ENCODE data around the gene TEX19. TPM values are rescaled to one million over a fixed set of nuclear protein-coding genes. Genes with fewer than 3 reads are reported as not detected.

Gene TEX19
- total and polyA plus RNA-seq, 2 of the 4 experiments (the other 2 are of a cell fraction): under 0.01 to 0.03 TPM

- in situ Hi-C loops (cut with MboI; ENCODE audit: low sequenced_read_pairs): loop anchor here (10.0 kb wide), 2 partner anchors 197 to 417 kb away; no protein-coding TSS in a partner anchor
These were observed 1.7 kb upstream of the TEX19 start for GRCh38 chr17:82357394-82357793.

More at GRCh38 chr17:82357394-82357793, 1.7 kb upstream of the TEX19 start:
- H2AK5ac ChIP-seq (ENCODE audit: low read depth, low read length): no peak overlapping the region
- intact Hi-C loops (cut with micrococcal nuclease): no loop called here
- no peak overlapping the region for H3K23ac ChIP-seq (ENCODE audit: low read depth, low read length)
- H2AFZ ChIP-seq (replicated peaks; ENCODE audit: low read length, poor library complexity): no peak overlapping the region
- no peak overlapping the region for H3K18ac ChIP-seq (ENCODE audit: low read depth, low read length)
- no peak overlapping the region for H2BK15ac ChIP-seq (ENCODE audit: low read depth, low read length)
- WGBS, 2 experiments (ENCODE audit: extremely low coverage in 2 of 2, insufficient read length in 1 of 2): no CpG with 5 or more reads among the region's 2 CpGs
- no peak overlapping the region for H3K4me3 ChIP-seq (ENCODE audit: insufficient read depth, low read depth, low read length)
- no peak overlapping the region for H3K9ac ChIP-seq (ENCODE audit: low read depth, low read length)
- no peaks in the 10 kb centered on the region for H3K79me1 ChIP-seq (ENCODE audit: low read depth in 1 of 2, low read length in 2 of 2)
- ChIA-PET POLR2A (ENCODE audit: unreplicated experiment) (no interaction called here), CTCF (interaction anchor here (0.6 kb wide), 1 partner anchor 17 kb away, joined by 5 read pairs; no protein-coding TSS in a partner anchor)
- H4K20me1 ChIP-seq (ENCODE audit: insufficient read depth, low read length): peaks cover 1% of the 10 kb centered on the region; the same call in 1 of the 2 replicates
- no peak for TF ChIP-seq NFE2L2 (IDR thresholded peaks at IDR 0.05; ENCODE audit: low read depth, low read length)
- TF ChIP-seq MAFK (IDR thresholded peaks at IDR 0.05; ENCODE audit: low read depth, low read length): no peak
- TF ChIP-seq MAZ (IDR thresholded peaks at IDR 0.05; ENCODE audit: borderline replicate concordance, low read depth, low read length): no peak
- no peak for TF ChIP-seq ELK1 (IDR thresholded peaks at IDR 0.05; ENCODE audit: borderline replicate concordance, low read depth, low read length)
- TF ChIP-seq CEBPB (IDR thresholded peaks at IDR 0.05; ENCODE audit: low read depth, low read length): no peak
- no peak for TF ChIP-seq CTCF (conservative IDR thresholded peaks at IDR 0.05; ENCODE audit: low read depth, low read length)
- no peak for TF ChIP-seq RFX5 (IDR thresholded peaks at IDR 0.05; ENCODE audit: low read depth, low read length)
- no peak for TF ChIP-seq CHD1 (IDR thresholded peaks at IDR 0.05; ENCODE audit: low read depth, low read length)
- no peak for TF ChIP-seq RCOR1 (IDR thresholded peaks at IDR 0.05; ENCODE audit: insufficient replicate concordance, low read length)
- TF ChIP-seq RAD21 (IDR thresholded peaks at IDR 0.05; ENCODE audit: low read length): no peak
- no peak for TF ChIP-seq SMC3 (IDR thresholded peaks at IDR 0.05; ENCODE audit: low read depth, low read length)
- no peak for TF ChIP-seq MXI1 (IDR thresholded peaks at IDR 0.05; ENCODE audit: borderline replicate concordance, low read depth, low read length)
- no peak for TF ChIP-seq FOS (IDR thresholded peaks at IDR 0.05; ENCODE audit: low read depth, low read length)
- no peak for TF ChIP-seq POLR2A (IDR thresholded peaks at IDR 0.05; ENCODE audit: low read depth, low read length)
- TF ChIP-seq USF2 (IDR thresholded peaks at IDR 0.05; ENCODE audit: low read depth, low read length): no peak
- no peak for TF ChIP-seq BHLHE40 (IDR thresholded peaks at IDR 0.05; ENCODE audit: low read depth, low read length)
- no peak overlapping the region for H4K5ac ChIP-seq (ENCODE audit: low read depth, low read length)
- DNase-seq (no peak), ATAC-seq (ENCODE audit: low read depth) (no peak)
- H2BK5ac ChIP-seq (ENCODE audit: low read depth, low read length, poor library complexity, severe bottlenecking): no peak overlapping the region
- H2BK20ac ChIP-seq (ENCODE audit: low read depth, low read length): no peak overlapping the region
- H4K91ac ChIP-seq (ENCODE audit: insufficient read depth, low read depth, low read length): no peak overlapping the region
- H4K8ac ChIP-seq (ENCODE audit: low read depth in 2 of 2, low read length in 2 of 2): no peak overlapping the region
- no TSS peak for BruUV-seq (replicated peaks)
- no peak overlapping the region for H2AK9ac ChIP-seq (replicated peaks; ENCODE audit: low read depth, low read length, poor library complexity)
- H3K27me3 ChIP-seq (ENCODE audit: control insufficient read depth, insufficient read depth, low read length): peaks cover 25% of the 10 kb centered on the region; the same call in 1 of the 2 replicates
- no peaks in the 10 kb centered on the region for H3K9me3 ChIP-seq (ENCODE audit: control insufficient read depth, insufficient read depth, low read length)
- H3K4me1 ChIP-seq (ENCODE audit: control insufficient read depth, insufficient read depth, low read length): peaks cover 5% of the 10 kb centered on the region; the same call in 1 of the 2 replicates
- H3K36me3 ChIP-seq (ENCODE audit: control insufficient read depth, insufficient read depth, low read length): no peaks in the 10 kb centered on the region
- no peak overlapping the region for H3K4me2 ChIP-seq (ENCODE audit: low read depth, low read length)
- H3K56ac ChIP-seq (ENCODE audit: extremely low read depth, insufficient read depth, low read length): no peak overlapping the region
- no peak overlapping the region for H3K4ac ChIP-seq (ENCODE audit: low read depth, low read length)
- no peak overlapping the region for H2BK120ac ChIP-seq (ENCODE audit: low read depth, low read length)
- dilution Hi-C loops (cut with HindIII; ENCODE audit: low sequenced_read_pairs, unreplicated experiment): no loop called here
- H3K27ac ChIP-seq (ENCODE audit: insufficient read depth, low read length): no peak overlapping the region
- H3K9me1 ChIP-seq (ENCODE audit: insufficient read depth, low read length): no peaks in the 10 kb centered on the region
- H3K14ac ChIP-seq (replicated peaks; ENCODE audit: low read depth, low read length): no peak overlapping the region

Measured in IMR-90 (cell line).